MCF 10A (cell line): ENCODE results near the gene RXRA. TPM values are rescaled to one million over a fixed set of nuclear protein-coding genes. Genes with fewer than 3 reads are reported as not detected.

Experiments used
- BruUV-seq: library from RNA; stranded (reverse); fragments of 400-500 nt; replicated peaks from 2 replicates; lab custom pipeline; 2021; lab: Mats Ljungman, UMichigan
- CTCF ChIA-PET: fragments of 300-600 bp; sonication (Branson Sonifier 250); formaldehyde crosslinking; extraction: SDS; loops from one replicate; lab custom pipeline; 2021; ENCODE audit warnings: antibody characterized with exemption, inconsistent platforms; lab: Yijun Ruan, JAX
- POLR2A ChIA-PET: fragments of 300-600, 350-650 bp; sonication (Branson Sonifier 250); formaldehyde crosslinking; extraction: SDS; loops from one replicate; lab custom pipeline; 2020; ENCODE audit warnings: antibody characterized with exemption, inconsistent platforms; lab: Yijun Ruan, JAX
- DNase-seq: peaks from one replicate; pipeline ENCODE4 v3.0.0-alpha.2; 2018; ENCODE audit not compliant: unreplicated experiment
- H3K27ac Mint-ChIP-seq: one replicate; pipeline ENCODE4 v1.8.0; 2022; ENCODE audit warnings: mild to moderate bottlenecking, low read depth, mixed read lengths; ENCODE audit not compliant: unreplicated experiment
- H3K27me3 Mint-ChIP-seq: one replicate; pipeline ENCODE4 v1.8.0; 2022; ENCODE audit warnings: mixed read lengths; ENCODE audit not compliant: insufficient read depth, unreplicated experiment
- H3K36me3 Mint-ChIP-seq: one replicate; pipeline ENCODE4 v1.8.0; 2022; ENCODE audit warnings: mild to moderate bottlenecking, moderate library complexity, mixed read lengths; ENCODE audit not compliant: insufficient read depth, unreplicated experiment
- H3K4me1 Mint-ChIP-seq: one replicate; pipeline ENCODE4 v1.8.0; 2022; ENCODE audit warnings: mixed read lengths; ENCODE audit not compliant: insufficient read depth, unreplicated experiment
- H3K4me3 Mint-ChIP-seq: one replicate; pipeline ENCODE4 v1.8.0; 2022; ENCODE audit warnings: mild to moderate bottlenecking, moderate library complexity, mixed read lengths; ENCODE audit not compliant: unreplicated experiment
- H3K9me3 Mint-ChIP-seq: one replicate; pipeline ENCODE4 v1.8.0; 2022; ENCODE audit warnings: mixed read lengths; ENCODE audit not compliant: unreplicated experiment
- CTCF ChIP-seq: fragments of 200-600 bp; IDR thresholded peaks from one replicate; pipeline ENCODE4 v1.8.0; 2022; ENCODE audit warnings: antibody characterized with exemption, mild to moderate bottlenecking; ENCODE audit not compliant: unreplicated experiment
- intact Hi-C: fragments of 100-400 bp; cut with micrococcal nuclease; formaldehyde crosslinking; loops from 2 replicates; pipeline ENCODE4 v1.14.1; 2022
- total RNA-seq: library from RNA; stranded (reverse); gene quantifications from 2 replicates; pipeline ENCODE4 v1.2.3, GENCODE V29; 2022

The RXRA gene
- total RNA-seq, 1 experiment from 2014 or later = 65.5 TPM

- Mint-ChIP-seq H3K27me3 (no peaks in the 10 kb centered on the region), H3K27ac (peak overlapping the region; percentile 78), H3K9me3 (no peaks in the 10 kb centered on the region), H3K4me1 (peaks cover 35% of the 10 kb centered on the region), H3K36me3 (peaks cover 5% of the 10 kb centered on the region), H3K4me3 (peak overlapping the region; percentile 39)
- BruUV-seq = no TSS peak
- ChIA-PET POLR2A (interaction anchor here (1.6 to 6.3 kb wide), 9 partner anchors 10 to 216 kb away, joined by 4 to 37 read pairs (median 21); partner anchors contain the start of gene RNU6ATAC), CTCF (interaction anchor here (0.5 to 1.8 kb wide), 3 partner anchors 26 to 53 kb away, joined by 3 to 4 read pairs (median 3); no protein-coding TSS in a partner anchor)
- no peak for DNase-seq
- TF ChIP-seq CTCF = no peak
- intact Hi-C loops = no loop called here
Observed at GRCh38 chr9:134380542-134381271, 54.5 kb downstream of the RXRA start.

- Mint-ChIP-seq H3K27ac (peak overlapping the region; percentile 78), H3K36me3 (peaks cover 9% of the 10 kb centered on the region), H3K4me3 (no peak overlapping the region)
Observed at GRCh38 chr9:134381272-134381661, 55.0 kb downstream of the RXRA start.

GRCh38 chr9:134381671-134382516, 55.6 kb downstream of the RXRA start:
- no TSS peak for BruUV-seq
- no peaks in the 10 kb centered on the region for H3K9me3 Mint-ChIP-seq
- peaks cover 27% of the 10 kb centered on the region for H3K4me1 Mint-ChIP-seq
- no peak for DNase-seq
- H3K27ac Mint-ChIP-seq = peak overlapping the region; percentile 78
- CTCF ChIA-PET = interaction anchor here (0.7 kb wide), 1 partner anchor 14 kb away, joined by 3 read pairs; no protein-coding TSS in a partner anchor
- H3K36me3 Mint-ChIP-seq = peaks cover 15% of the 10 kb centered on the region
- peak; percentile 13 for TF ChIP-seq CTCF
- H3K27me3 Mint-ChIP-seq = no peaks in the 10 kb centered on the region
- POLR2A ChIA-PET = no interaction called here
- intact Hi-C loops = no loop called here
- H3K4me3 Mint-ChIP-seq = no peak overlapping the region

More at GRCh38 chr9:134381272-134381661, 55.0 kb downstream of the RXRA start:
- Mint-ChIP-seq H3K27me3 (no peaks in the 10 kb centered on the region), H3K4me1 (peaks cover 32% of the 10 kb centered on the region), H3K9me3 (no peaks in the 10 kb centered on the region)
- no peak for DNase-seq
- TF ChIP-seq CTCF = no peak
- ChIA-PET POLR2A (interaction anchor here (1.6 kb wide), 1 partner anchor 217 kb away, joined by 4 read pairs; the partner anchor contains the start of gene RNU6ATAC), CTCF (interaction anchor here (0.5 kb wide), 1 partner anchor 27 kb away, joined by 3 read pairs; no protein-coding TSS in a partner anchor)
- intact Hi-C loops = no loop called here
- no TSS peak for BruUV-seq

- H3K27ac Mint-ChIP-seq = no peak overlapping the region
- BruUV-seq = no TSS peak
- intact Hi-C loops = no loop called here
- TF ChIP-seq CTCF = no peak
- no peaks in the 10 kb centered on the region for H3K9me3 Mint-ChIP-seq
- H3K4me1 Mint-ChIP-seq = peaks cover 32% of the 10 kb centered on the region
- POLR2A ChIA-PET = interaction anchor here (1.3 kb wide), 1 partner anchor 50 kb away, joined by 3 read pairs; no protein-coding TSS in a partner anchor
- no peak for DNase-seq
- CTCF ChIA-PET = no interaction called here
- no peak overlapping the region for H3K4me3 Mint-ChIP-seq
- H3K36me3 Mint-ChIP-seq = peaks cover 17% of the 10 kb centered on the region
- no peaks in the 10 kb centered on the region for H3K27me3 Mint-ChIP-seq
Observed at GRCh38 chr9:134382733-134383132, 56.5 kb downstream of the RXRA start.
